Measurements from ENCODE around the gene AHSG.

AHSG gene

GRCh38 chr3:186643493-186643892 is 30.6 kb downstream of the AHSG start:
- no peak for DNase-seq

- no peak for DNase-seq
Measured at GRCh38 chr3:186644683-186645082, 31.8 kb downstream of the AHSG start.

- no peak for DNase-seq
Measured at GRCh38 chr3:186646106-186646505, 33.2 kb downstream of the AHSG start.

GRCh38 chr3:186646841-186647240 is 34.0 kb downstream of the AHSG start:
- DNase-seq: no peak

- DNase-seq: no peak
Measured at GRCh38 chr3:186648851-186649250, 36.0 kb downstream of the AHSG start.

- no peak for DNase-seq
Measured at GRCh38 chr3:186651678-186652215, 38.9 kb downstream of the AHSG start.

- no peak for DNase-seq
Measured at GRCh38 chr3:186653080-186653707, 40.3 kb downstream of the AHSG start.

- no peak for DNase-seq
Measured at GRCh38 chr3:186653984-186654383, 41.1 kb downstream of the AHSG start.

- no peak for DNase-seq
Measured at GRCh38 chr3:186663361-186664118, 50.7 kb downstream of the AHSG start.

- DNase-seq: no peak
Measured at GRCh38 chr3:186664119-186664495, 51.2 kb downstream of the AHSG start.

GRCh38 chr3:186664506-186664905 is 51.6 kb downstream of the AHSG start:
- no peak for DNase-seq

- DNase-seq: no peak
Measured at GRCh38 chr3:186665625-186666188, 52.8 kb downstream of the AHSG start, which contains the start of gene HRG. TSS of gene HRG (plus strand) at chr3:186666014. CDS start at chr3:186666032, 18 bp downstream.

GRCh38 chr3:186668426-186668825 is 55.6 kb downstream of the AHSG start:
- DNase-seq: no peak

GRCh38 chr3:186669378-186670084 is 56.7 kb downstream of the AHSG start:
- DNase-seq: no peak

GRCh38 chr3:186670155-186670554 is 57.3 kb downstream of the AHSG start:
- DNase-seq: no peak
